Colonic mucosa (tissue), 4 donors: ENCODE measurements around the gene LUC7L3. TPM values are rescaled to one million over a fixed set of nuclear protein-coding genes. Genes with fewer than 3 reads are reported as not detected.
A peak's percentile ranks its signal among the peaks of the same experiment; 100 is the strongest.
"Not testable (repeated sequence)": the region's sequence is repeated elsewhere in the genome, so short reads cannot be mapped to it uniquely, and the experiment has no call there.

ENCODE experiments used
- DNase-seq: peaks from one replicate; pipeline ENCODE4 v3.0.0-alpha.2; 2020
- H3K27ac ChIP-seq: fragments of 200-600 bp; one replicate; pipeline ENCODE4 v1.8.0; 2021
- H3K27me3 ChIP-seq: fragments of 200-600 bp; one replicate; pipeline ENCODE4 v1.8.0; 2021
- H3K36me3 ChIP-seq: fragments of 200-600 bp; one replicate; pipeline ENCODE4 v1.8.0; 2021
- H3K4me1 ChIP-seq: fragments of 200-600 bp; one replicate; pipeline ENCODE4 v1.8.0; 2021; ENCODE audit warnings: mild to moderate bottlenecking
- H3K4me3 ChIP-seq: fragments of 200-600 bp; one replicate; pipeline ENCODE4 v1.8.0; 2021
- H3K9ac ChIP-seq, 2 donors: one replicate each; pipeline ENCODE4 v1.7.0; 2013; ENCODE audit warnings: control low read depth in 2 of 2, low read depth in 2 of 2, low read length in 2 of 2
- H3K9me3 ChIP-seq: fragments of 200-600 bp; one replicate; pipeline ENCODE4 v1.8.0; 2021
- intact Hi-C: fragments of 100-400 bp; cut with DNase I; formaldehyde crosslinking; loops from one replicate; pipeline ENCODE4 v1.14.1; 2022
- total RNA-seq, 2 donors: library from RNA; stranded (reverse); fragmentation: NEBNext Ultra II Directional in 1 of 2; extraction: Animal tissue kit (Norgen Biotek cat#: 25700) in 1 of 2; gene quantifications; one replicate each; pipeline ENCODE4 v1.2.1, GENCODE V29; 2021
- TF ChIP-seq, protein P1 (sequence below): fragments of 200-600 bp; IDR thresholded peaks from one replicate; pipeline ENCODE4 v1.8.0; 2022; ENCODE audit warnings: antibody characterized with exemption, mild to moderate bottlenecking
- donor health status: healthy.
- donor health status: DM: no; HTN: no; CAD: no.
- donor health status: DM: no; HTN: no; CAD: no.

Gene LUC7L3
- total RNA-seq, 2 donors from 2014 or later, result 73.0 to 88.3 TPM

DNA sequence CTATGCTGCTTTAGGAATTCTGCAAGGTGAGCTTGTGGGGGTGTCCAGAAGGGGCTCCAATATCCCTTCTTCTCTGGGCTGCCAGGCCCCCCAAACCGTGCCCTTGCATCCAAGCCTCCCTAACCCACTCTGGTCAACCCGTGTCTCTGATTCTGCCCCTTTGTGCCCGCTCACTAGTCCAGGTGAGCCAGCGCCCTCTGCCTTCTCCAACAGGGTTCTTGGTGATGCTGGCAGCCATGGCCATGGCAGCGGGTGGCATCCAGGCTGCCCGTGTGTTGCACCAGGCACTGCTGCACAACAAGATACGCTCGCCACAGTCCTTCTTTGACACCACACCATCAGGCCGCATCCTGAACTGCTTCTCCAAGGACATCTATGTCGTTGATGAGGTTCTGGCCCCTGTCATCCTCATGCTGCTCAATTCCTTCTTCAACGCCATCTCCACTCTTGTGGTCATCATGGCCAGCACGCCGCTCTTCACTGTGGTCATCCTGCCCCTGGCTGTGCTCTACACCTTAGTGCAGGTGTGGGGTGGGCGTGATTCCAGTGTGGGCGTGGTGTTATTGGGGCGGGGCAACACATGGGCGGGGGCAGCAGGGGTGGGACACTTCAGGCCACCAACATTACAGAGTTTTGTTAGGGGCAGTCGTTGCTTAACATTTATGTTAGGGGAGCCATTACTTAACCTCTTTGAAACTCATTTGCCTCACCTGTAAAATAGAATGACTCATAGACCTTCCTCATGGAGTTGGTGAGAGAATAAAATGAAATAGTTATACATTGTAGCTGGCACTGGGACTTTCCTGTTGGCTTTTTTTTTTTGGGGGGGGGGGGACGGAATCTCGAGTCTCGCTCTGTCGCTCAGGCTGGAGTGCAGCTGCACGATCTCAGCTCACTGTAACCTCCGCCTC lies 43.1 kb upstream of the LUC7L3 start:
- intact Hi-C loops, result no loop called here
- peak overlapping the region; percentile 55 for H3K27ac ChIP-seq
- H3K4me3 ChIP-seq, result no peak overlapping the region
- H3K9me3 ChIP-seq, result no peaks in the 10 kb centered on the region
- H3K9ac ChIP-seq, result no peak overlapping the region
- H3K4me1 ChIP-seq, result peaks cover 12% of the 10 kb centered on the region
- H3K27me3 ChIP-seq, result no peaks in the 10 kb centered on the region
- H3K36me3 ChIP-seq, result no peaks in the 10 kb centered on the region
- peak; percentile 58 for DNase-seq
- TF ChIP-seq, protein P1, sequence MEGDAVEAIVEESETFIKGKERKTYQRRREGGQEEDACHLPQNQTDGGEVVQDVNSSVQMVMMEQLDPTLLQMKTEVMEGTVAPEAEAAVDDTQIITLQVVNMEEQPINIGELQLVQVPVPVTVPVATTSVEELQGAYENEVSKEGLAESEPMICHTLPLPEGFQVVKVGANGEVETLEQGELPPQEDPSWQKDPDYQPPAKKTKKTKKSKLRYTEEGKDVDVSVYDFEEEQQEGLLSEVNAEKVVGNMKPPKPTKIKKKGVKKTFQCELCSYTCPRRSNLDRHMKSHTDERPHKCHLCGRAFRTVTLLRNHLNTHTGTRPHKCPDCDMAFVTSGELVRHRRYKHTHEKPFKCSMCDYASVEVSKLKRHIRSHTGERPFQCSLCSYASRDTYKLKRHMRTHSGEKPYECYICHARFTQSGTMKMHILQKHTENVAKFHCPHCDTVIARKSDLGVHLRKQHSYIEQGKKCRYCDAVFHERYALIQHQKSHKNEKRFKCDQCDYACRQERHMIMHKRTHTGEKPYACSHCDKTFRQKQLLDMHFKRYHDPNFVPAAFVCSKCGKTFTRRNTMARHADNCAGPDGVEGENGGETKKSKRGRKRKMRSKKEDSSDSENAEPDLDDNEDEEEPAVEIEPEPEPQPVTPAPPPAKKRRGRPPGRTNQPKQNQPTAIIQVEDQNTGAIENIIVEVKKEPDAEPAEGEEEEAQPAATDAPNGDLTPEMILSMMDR, result no peak

DNA sequence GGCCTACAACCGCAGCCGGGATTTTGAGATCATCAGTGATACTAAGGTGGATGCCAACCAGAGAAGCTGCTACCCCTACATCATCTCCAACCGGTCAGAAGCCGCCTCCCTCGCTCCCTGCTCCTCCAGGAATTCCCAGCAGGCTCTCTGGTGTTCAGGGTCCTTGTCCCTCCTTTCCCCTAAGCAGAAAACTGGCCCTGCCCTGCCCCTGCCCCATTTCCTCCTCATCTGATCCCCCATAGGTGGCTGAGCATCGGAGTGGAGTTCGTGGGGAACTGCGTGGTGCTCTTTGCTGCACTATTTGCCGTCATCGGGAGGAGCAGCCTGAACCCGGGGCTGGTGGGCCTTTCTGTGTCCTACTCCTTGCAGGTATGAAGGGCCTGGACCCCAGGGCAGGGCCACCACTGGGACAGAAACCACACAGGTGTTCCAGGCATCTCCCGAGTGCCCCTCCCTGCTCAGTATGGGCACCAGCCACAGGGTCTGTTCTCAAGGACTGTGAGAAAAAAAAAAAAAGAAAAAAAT lies 41.5 kb upstream of the LUC7L3 start:
- H3K36me3 ChIP-seq, result no peaks in the 10 kb centered on the region
- H3K9ac ChIP-seq, result no peak overlapping the region
- H3K4me3 ChIP-seq, result no peak overlapping the region
- no peak for DNase-seq
- no peak overlapping the region for H3K27ac ChIP-seq
- no peaks in the 10 kb centered on the region for H3K9me3 ChIP-seq
- H3K4me1 ChIP-seq, result peaks cover 16% of the 10 kb centered on the region
- intact Hi-C loops, result no loop called here
- no peaks in the 10 kb centered on the region for H3K27me3 ChIP-seq
- TF ChIP-seq, protein P1, result no peak

DNA sequence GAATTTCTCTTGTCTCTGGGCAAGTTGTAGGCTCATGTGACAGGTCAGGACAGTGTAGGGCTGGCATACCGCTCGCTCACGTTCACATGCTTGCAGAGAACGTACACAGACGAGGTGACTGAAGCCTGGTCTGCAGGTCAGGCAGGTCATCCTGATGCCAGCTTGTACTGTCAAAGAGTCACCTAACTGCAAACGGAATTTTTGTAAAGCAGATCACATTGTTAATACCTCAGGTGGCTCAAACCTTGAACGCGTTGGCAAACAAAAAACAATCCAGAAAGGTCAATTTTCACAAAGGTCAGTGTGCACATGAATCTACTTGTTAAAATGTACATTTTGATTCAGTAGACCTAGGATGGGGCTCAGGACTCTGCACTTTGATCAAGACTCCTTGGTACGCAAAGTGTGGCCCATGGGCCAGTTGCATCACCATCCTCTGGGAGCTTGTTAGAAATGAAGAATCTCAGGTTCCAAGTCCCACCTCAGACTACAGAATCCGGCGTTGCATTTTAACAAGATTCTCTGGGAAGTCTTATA lies 40.3 kb upstream of the LUC7L3 start:
- DNase-seq, result no peak
- intact Hi-C loops, result no loop called here
- Histone ChIP-seq H3K36me3 (no peaks in the 10 kb centered on the region), H3K27ac (no peak overlapping the region), H3K4me1 (peaks cover 16% of the 10 kb centered on the region), H3K9ac (no peak overlapping the region), H3K27me3 (no peaks in the 10 kb centered on the region), H3K9me3 (no peaks in the 10 kb centered on the region), H3K4me3 (no peak overlapping the region)
- TF ChIP-seq, protein P1, result no peak

DNA sequence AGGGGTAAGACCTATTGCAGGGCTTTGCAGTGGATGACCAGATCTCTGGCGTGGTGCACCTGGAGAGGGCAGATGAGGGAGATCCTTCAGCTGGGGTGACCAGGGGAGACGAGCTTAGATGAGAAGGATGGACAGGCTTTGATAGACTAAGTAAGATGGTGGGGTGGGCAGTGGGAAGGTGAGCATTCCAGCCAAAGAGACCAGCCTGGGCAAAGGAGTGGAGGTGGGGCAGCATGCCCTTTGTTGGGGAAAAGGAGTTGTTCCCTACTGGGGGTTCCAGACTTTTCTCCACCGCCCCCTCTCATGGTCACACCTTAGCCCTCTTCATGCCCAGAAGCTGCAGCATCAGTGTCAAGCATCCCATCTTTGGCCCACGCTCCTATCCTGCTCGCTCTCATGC lies 39.3 kb upstream of the LUC7L3 start:
- Histone ChIP-seq H3K9me3 (no peaks in the 10 kb centered on the region), H3K27me3 (no peaks in the 10 kb centered on the region), H3K4me3 (no peak overlapping the region), H3K27ac (no peak overlapping the region), H3K9ac (no peak overlapping the region), H3K36me3 (no peaks in the 10 kb centered on the region), H3K4me1 (peaks cover 19% of the 10 kb centered on the region)
- DNase-seq, result no peak
- intact Hi-C loops, result loop anchor here (5.0 kb wide), 1 partner anchor 48 kb away; the partner anchor contains the start of gene ABCC3
- TF ChIP-seq, protein P1, result no peak

DNA sequence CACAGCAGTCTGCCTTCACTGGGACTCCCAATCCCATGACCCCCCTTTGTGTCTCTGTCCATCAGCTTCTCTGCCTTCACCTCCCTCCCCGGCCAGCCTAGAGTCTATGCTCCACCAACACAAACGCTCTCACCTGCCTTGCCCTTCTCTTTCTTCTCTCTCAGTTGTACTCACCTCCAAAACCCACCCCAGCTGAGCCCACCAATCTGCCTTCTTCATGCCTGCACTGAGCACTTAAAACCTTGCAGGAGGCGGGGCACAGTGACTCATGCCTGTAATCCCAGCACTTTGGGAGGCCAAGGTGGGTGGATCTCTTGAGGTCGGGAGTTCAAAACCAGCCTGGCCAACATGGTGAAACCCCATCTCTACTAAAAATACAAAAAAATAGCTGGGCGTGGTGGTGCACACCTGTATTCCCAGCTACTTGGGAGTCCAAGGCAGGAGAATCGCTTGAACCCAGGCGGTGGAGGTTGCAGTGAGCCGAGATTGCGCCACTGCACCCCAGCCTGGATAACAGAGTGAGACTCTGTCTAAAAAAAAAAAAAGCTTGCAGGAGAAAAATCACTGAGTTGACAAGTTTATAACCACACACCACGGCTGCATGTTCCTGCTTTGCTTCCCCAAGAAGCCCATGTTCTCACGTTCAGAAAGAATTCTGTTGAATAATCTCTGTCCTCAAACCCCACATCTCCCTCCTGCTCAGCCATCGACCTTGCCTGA lies 38.7 kb upstream of the LUC7L3 start:
- not testable (repeated sequence) for H3K9me3 ChIP-seq, DNase-seq, H3K9ac ChIP-seq, H3K27me3 ChIP-seq, H3K36me3 ChIP-seq, H3K4me3 ChIP-seq
- peak overlapping the region; percentile 33 for H3K27ac ChIP-seq
- intact Hi-C loops, result loop anchor here (5.0 kb wide), 1 partner anchor 48 kb away; the partner anchor contains the start of gene ABCC3
- peaks cover 20% of the 10 kb centered on the region for H3K4me1 ChIP-seq
